GM12878 (cell line): ENCODE data around the gene SH2B2. TPM values are rescaled to one million over a fixed set of nuclear protein-coding genes. Genes with fewer than 3 reads are reported as not detected.
"Not testable (repeated sequence)": the region's sequence is repeated elsewhere in the genome, so short reads cannot be mapped to it uniquely, and the experiment has no call there.

ENCODE experiments used
- ATAC-seq: fragments of 200-7000 bp; cut with Tn5 transposase; 3 replicates; pipeline ENCODE4 v1.9.1; 2020; ENCODE audit warnings: mild to moderate bottlenecking, moderate library complexity
- BruUV-seq: library from RNA; stranded (reverse); fragments of 400-500 nt; replicated peaks from 2 replicates; lab custom pipeline; 2021; lab: Mats Ljungman, UMichigan
- CTCF ChIA-PET: fragments of 300-600 bp; sonication (Branson Sonifier 250); formaldehyde crosslinking; extraction: SDS; loops from one replicate; lab custom pipeline; 2021; ENCODE audit warnings: inconsistent platforms; lab: Yijun Ruan, JAX
- POLR2A ChIA-PET: fragments of 350-600 bp; formaldehyde crosslinking; extraction: SDS; loops from one replicate; lab custom pipeline; 2021; ENCODE audit warnings: inconsistent platforms; lab: Charles Lee
- RAD21 ChIA-PET: fragments of 300-600 bp; sonication (Branson Sonifier 250); formaldehyde crosslinking; loops from one replicate; lab custom pipeline; 2023; ENCODE audit warnings: antibody characterized with exemption; ENCODE audit not compliant: unreplicated experiment; lab: Charles Lee
- SMC1A ChIA-PET: fragments of 300-600 bp; sonication (Branson Sonifier 250); formaldehyde crosslinking; loops from one replicate; lab custom pipeline; 2023; ENCODE audit not compliant: unreplicated experiment, uncharacterized antibody; lab: Charles Lee
- DNase-seq: peaks from one replicate; pipeline ENCODE4 v3.0.0-alpha.2; 2011; ENCODE audit warnings: low read depth, low spot score
- FAIRE-seq: peaks from 3 replicates; lab custom pipeline; 2011; peaks lifted over from hg19 to GRCh38; lab: Jason Lieb, UNC
- H2AFZ ChIP-seq: 2 replicates; pipeline ENCODE4 v1.6.0; 2011; ENCODE audit warnings: low read depth, low read length, control low read depth; ENCODE audit not compliant: control insufficient read depth
- H3K27ac ChIP-seq: 2 replicates; pipeline ENCODE4 v1.5.1; 2011; ENCODE audit warnings: control low read depth; ENCODE audit not compliant: control insufficient read depth, insufficient read depth
- H3K27me3 ChIP-seq, 2 experiments: replicated peaks in 1 of 2; 2 replicates each; pipeline versions ENCODE4 v1.6.0 to v1.6.1; 2011; ENCODE audit warnings: low read length in 1 of 2; ENCODE audit not compliant: control insufficient read depth in 2 of 2, insufficient read depth in 2 of 2
- H3K36me3 ChIP-seq, 2 experiments: 2 replicates each; pipeline ENCODE4 v1.5.1; 2011; ENCODE audit warnings: low read length in 1 of 2; ENCODE audit not compliant: control insufficient read depth in 2 of 2, insufficient read depth in 2 of 2
- H3K4me1 ChIP-seq: 2 replicates; pipeline ENCODE4 v1.6.1; 2011; ENCODE audit warnings: mild to moderate bottlenecking, low read length, moderate library complexity, mixed read lengths; ENCODE audit not compliant: control insufficient read depth, insufficient read depth
- H3K4me2 ChIP-seq: 2 replicates; pipeline ENCODE4 v1.6.0; 2011; ENCODE audit warnings: control low read depth; ENCODE audit not compliant: control insufficient read depth, insufficient read depth
- H3K4me3 ChIP-seq: fragments of 200-600 bp; sonication (generic); 2 replicates; pipeline ENCODE4 v1.5.1; 2016
- H3K79me2 ChIP-seq: 2 replicates; pipeline ENCODE4 v1.6.0; 2011; ENCODE audit warnings: low read length; ENCODE audit not compliant: control insufficient read depth, insufficient read depth
- H3K9ac ChIP-seq: 2 replicates; pipeline ENCODE4 v1.8.0; 2011; ENCODE audit warnings: low read length, control low read depth, mixed read lengths; ENCODE audit not compliant: control insufficient read depth, insufficient read depth
- H3K9me3 ChIP-seq: replicated peaks from 3 replicates; pipeline ENCODE4 v1.5.1; 2011; ENCODE audit warnings: mild to moderate bottlenecking, low read length; ENCODE audit not compliant: control insufficient read depth, insufficient read depth
- H4K20me1 ChIP-seq: 2 replicates; pipeline ENCODE4 v1.6.0; 2011; ENCODE audit not compliant: control insufficient read depth, insufficient read depth
- in situ Hi-C: fragments of 300-500 bp; cut with MboI; formaldehyde crosslinking; loops from 9 replicates; pipeline ENCODE4 v1.14.3; 2018; ENCODE audit warnings: mixed read lengths
- intact Hi-C: fragments of 100-400 bp; cut with micrococcal nuclease; formaldehyde crosslinking; loops from one replicate; pipeline ENCODE4 v1.14.2; 2022; ENCODE audit not compliant: unreplicated experiment
- microRNA-seq: library from miRNA; unstranded; fragments of <30 nt; microRNA quantifications from one replicate; pipeline ENCODE4, GENCODE V29; 2018
- polyA plus RNA-seq, 11 experiments: library from polyadenylated mRNA; depleted of rRNA in 4 of 11; unstranded in 6 of 11; stranded (reverse) in 5 of 11; fragments of >200 nt; fragmentation: Nextera tagmentation in 4 of 11; fragmentation: Illumina TruSeq in 1 of 11; extraction: Ambion mirVana in 4 of 11; extraction: Trizol in 1 of 11; gene quantifications; 1 replicate in 1 of 11; 2 replicates in 10 of 11; pipeline versions ENCODE4 v1.2.1 to v1.2.3, GENCODE V29; 2011 to 2016; ENCODE audit warnings: inconsistent platforms in 2 of 11, missing spikeins in 2 of 11, low read depth in 1 of 11
- small RNA-seq: library from RNA; depleted of rRNA; stranded (forward); fragments of <200 nt; gene quantifications from one replicate; pipeline ENCODE3, GENCODE V24; 2014
- total RNA-seq, 4 experiments: library from RNA; depleted of rRNA in 3 of 4; stranded (reverse); fragments of >200 nt in 3 of 4; fragmentation: Illumina TruSeq in 1 of 4; extraction: Trizol in 1 of 4; gene quantifications; 2 replicates each; pipeline versions ENCODE4 v1.2.1 to v1.2.3, GENCODE V29; 2013 to 2021

Gene SH2B2
- total and polyA plus RNA-seq, 10 of the 15 experiments (the other 5 are each of a cell fraction or from before 2014, with no cell fraction given), result 0.13 to 55.1 (median 7.4) TPM; not detected in 1

GRCh38 chr7:102370038-102370437 lies 83.4 kb downstream of the SH2B2 start:
- FAIRE-seq, H3K4me2 ChIP-seq, POLR2A ChIA-PET, H3K36me3 ChIP-seq, BruUV-seq, H3K27me3 ChIP-seq, H3K9ac ChIP-seq, SMC1A ChIA-PET, DNase-seq, in situ Hi-C loops, H3K79me2 ChIP-seq, H3K9me3 ChIP-seq, H3K27ac ChIP-seq, RAD21 ChIA-PET, ATAC-seq, CTCF ChIA-PET, H3K4me1 ChIP-seq, H3K4me3 ChIP-seq, H4K20me1 ChIP-seq, intact Hi-C loops, H2AFZ ChIP-seq: not testable (repeated sequence)

Small RNA genes lying within 50 kb of the gene (microRNA-seq; reads per million reads assigned to microRNA genes)
- gene MIR4285, result not detected

Small RNA genes lying within 50 kb of the gene (small RNA-seq; reads per million reads assigned to genes)
- not detected for gene AC005088.1
- gene MIR4285, result not detected
- not detected for gene RF00019

Other genes with a start within 250 kb of the SH2B2 start
- gene SPDYE6, start 69.6 kb downstream of the SH2B2 start, total RNA-seq (2014; rRNA removed), result not detected in 2 replicates
- not detected in 2 replicates for gene SPDYE6, start 69.6 kb downstream of the SH2B2 start, total RNA-seq (2014; rRNA removed; fragmentation: Illumina TruSeq; extraction: Trizol)
- not detected in 2 replicates for gene SPDYE6, start 69.6 kb downstream of the SH2B2 start, total RNA-seq (2021)
- gene SPDYE6, start 69.6 kb downstream of the SH2B2 start, polyA plus RNA-seq (2011; rRNA removed), result not detected in 2 replicates
- gene SPDYE6, start 69.6 kb downstream of the SH2B2 start, polyA plus RNA-seq (2014; fragmentation: Illumina TruSeq; extraction: Trizol), result not detected in 2 replicates
- gene SPDYE6, start 69.6 kb downstream of the SH2B2 start, polyA plus RNA-seq (2014; fragmentation: Nextera tagmentation; extraction: Ambion mirVana), result under 1 TPM; 0.05 to 0.40 TPM
- not detected in 2 replicates for gene SPDYE6, start 69.6 kb downstream of the SH2B2 start, polyA plus RNA-seq (2014; rRNA removed)
- 1 to 10 TPM; 1.6 to 2.3 TPM for gene SPDYE6, start 69.6 kb downstream of the SH2B2 start, polyA plus RNA-seq (2016; fragmentation: Nextera tagmentation; extraction: Ambion mirVana)
- gene PRKRIP1, start 109.5 kb downstream of the SH2B2 start, total RNA-seq (2014; rRNA removed), result 26.4 and 27.8 TPM in 2 replicates
- 21.0 and 21.2 TPM in 2 replicates for gene PRKRIP1, start 109.5 kb downstream of the SH2B2 start, total RNA-seq (2014; rRNA removed; fragmentation: Illumina TruSeq; extraction: Trizol)
- 25.1 and 32.4 TPM in 2 replicates for gene PRKRIP1, start 109.5 kb downstream of the SH2B2 start, total RNA-seq (2021)
- gene PRKRIP1, start 109.5 kb downstream of the SH2B2 start, polyA plus RNA-seq (2011; rRNA removed), result 21.3 and 23.3 TPM in 2 replicates
- gene PRKRIP1, start 109.5 kb downstream of the SH2B2 start, polyA plus RNA-seq (2014; fragmentation: Illumina TruSeq; extraction: Trizol), result 12.7 and 17.7 TPM in 2 replicates
- 10 to 100 TPM; 17.0 to 18.3 TPM for gene PRKRIP1, start 109.5 kb downstream of the SH2B2 start, polyA plus RNA-seq (2014; fragmentation: Nextera tagmentation; extraction: Ambion mirVana)
- gene PRKRIP1, start 109.5 kb downstream of the SH2B2 start, polyA plus RNA-seq (2014; rRNA removed), result 38.3 and 43.9 TPM in 2 replicates
- 10 to 100 TPM; 31.6 to 38.4 TPM for gene PRKRIP1, start 109.5 kb downstream of the SH2B2 start, polyA plus RNA-seq (2016; fragmentation: Nextera tagmentation; extraction: Ambion mirVana)
- 47.4 and 57.8 TPM in 2 replicates for gene ORAI2, start 146.7 kb downstream of the SH2B2 start, total RNA-seq (2014; rRNA removed)
- gene ORAI2, start 146.7 kb downstream of the SH2B2 start, total RNA-seq (2014; rRNA removed; fragmentation: Illumina TruSeq; extraction: Trizol), result 18.8 and 19.7 TPM in 2 replicates
- gene ORAI2, start 146.7 kb downstream of the SH2B2 start, total RNA-seq (2021), result 76.0 and 76.2 TPM in 2 replicates
- gene ORAI2, start 146.7 kb downstream of the SH2B2 start, polyA plus RNA-seq (2011; rRNA removed), result 19.8 and 35.9 TPM in 2 replicates
- gene ORAI2, start 146.7 kb downstream of the SH2B2 start, polyA plus RNA-seq (2014; fragmentation: Illumina TruSeq; extraction: Trizol), result 6.7 and 18.0 TPM in 2 replicates
- 1 to 10 TPM; 5.8 to 8.0 TPM for gene ORAI2, start 146.7 kb downstream of the SH2B2 start, polyA plus RNA-seq (2014; fragmentation: Nextera tagmentation; extraction: Ambion mirVana)
- gene ORAI2, start 146.7 kb downstream of the SH2B2 start, polyA plus RNA-seq (2014; rRNA removed), result 72.6 and 75.6 TPM in 2 replicates
- gene ORAI2, start 146.7 kb downstream of the SH2B2 start, polyA plus RNA-seq (2016; fragmentation: Nextera tagmentation; extraction: Ambion mirVana), result 100 to 1,000 TPM in 1 of 2 experiments, 10 to 100 TPM in 1; 85.0 to 111 TPM
- gene ALKBH4, start 178.0 kb downstream of the SH2B2 start, total RNA-seq (2014; rRNA removed), result 14.6 and 16.9 TPM in 2 replicates
- gene ALKBH4, start 178.0 kb downstream of the SH2B2 start, total RNA-seq (2014; rRNA removed; fragmentation: Illumina TruSeq; extraction: Trizol), result 5.6 and 6.1 TPM in 2 replicates
- 11.9 and 14.8 TPM in 2 replicates for gene ALKBH4, start 178.0 kb downstream of the SH2B2 start, total RNA-seq (2021)
- 2.2 and 4.7 TPM in 2 replicates for gene ALKBH4, start 178.0 kb downstream of the SH2B2 start, polyA plus RNA-seq (2011; rRNA removed)
- gene ALKBH4, start 178.0 kb downstream of the SH2B2 start, polyA plus RNA-seq (2014; fragmentation: Illumina TruSeq; extraction: Trizol), result 3.1 and 4.4 TPM in 2 replicates
- gene ALKBH4, start 178.0 kb downstream of the SH2B2 start, polyA plus RNA-seq (2014; fragmentation: Nextera tagmentation; extraction: Ambion mirVana), result 1 to 10 TPM; 4.1 to 9.1 TPM
- gene ALKBH4, start 178.0 kb downstream of the SH2B2 start, polyA plus RNA-seq (2014; rRNA removed), result 14.8 and 16.4 TPM in 2 replicates
- 10 to 100 TPM; 13.6 to 15.7 TPM for gene ALKBH4, start 178.0 kb downstream of the SH2B2 start, polyA plus RNA-seq (2016; fragmentation: Nextera tagmentation; extraction: Ambion mirVana)
- gene LRWD1, start 178.1 kb downstream of the SH2B2 start, total RNA-seq (2014; rRNA removed), result 22.1 and 26.3 TPM in 2 replicates
- gene LRWD1, start 178.1 kb downstream of the SH2B2 start, total RNA-seq (2014; rRNA removed; fragmentation: Illumina TruSeq; extraction: Trizol), result 21.5 and 26.0 TPM in 2 replicates
- gene LRWD1, start 178.1 kb downstream of the SH2B2 start, total RNA-seq (2021), result 52.3 and 53.3 TPM in 2 replicates
- 10.3 and 22.4 TPM in 2 replicates for gene LRWD1, start 178.1 kb downstream of the SH2B2 start, polyA plus RNA-seq (2011; rRNA removed)
- gene LRWD1, start 178.1 kb downstream of the SH2B2 start, polyA plus RNA-seq (2014; fragmentation: Illumina TruSeq; extraction: Trizol), result 6.1 and 18.2 TPM in 2 replicates
- 1 to 10 TPM in 1 of 2 experiments, under 1 TPM in 1; 0.40 to 2.0 TPM for gene LRWD1, start 178.1 kb downstream of the SH2B2 start, polyA plus RNA-seq (2014; fragmentation: Nextera tagmentation; extraction: Ambion mirVana)
- gene LRWD1, start 178.1 kb downstream of the SH2B2 start, polyA plus RNA-seq (2014; rRNA removed), result 64.4 and 72.4 TPM in 2 replicates
- 10 to 100 TPM; 54.8 to 57.1 TPM for gene LRWD1, start 178.1 kb downstream of the SH2B2 start, polyA plus RNA-seq (2016; fragmentation: Nextera tagmentation; extraction: Ambion mirVana)
- 66.3 and 73.5 TPM in 2 replicates for gene POLR2J, start 192.1 kb downstream of the SH2B2 start, total RNA-seq (2014; rRNA removed)
- gene POLR2J, start 192.1 kb downstream of the SH2B2 start, total RNA-seq (2014; rRNA removed; fragmentation: Illumina TruSeq; extraction: Trizol), result 73.8 and 78.0 TPM in 2 replicates
- gene POLR2J, start 192.1 kb downstream of the SH2B2 start, total RNA-seq (2021), result 47.8 and 49.2 TPM in 2 replicates
- 39.8 and 76.8 TPM in 2 replicates for gene POLR2J, start 192.1 kb downstream of the SH2B2 start, polyA plus RNA-seq (2011; rRNA removed)
- 83.8 and 119 TPM in 2 replicates for gene POLR2J, start 192.1 kb downstream of the SH2B2 start, polyA plus RNA-seq (2014; fragmentation: Illumina TruSeq; extraction: Trizol)
- gene POLR2J, start 192.1 kb downstream of the SH2B2 start, polyA plus RNA-seq (2014; fragmentation: Nextera tagmentation; extraction: Ambion mirVana), result 10 to 100 TPM; 16.4 to 43.4 TPM
- 99.6 and 105 TPM in 2 replicates for gene POLR2J, start 192.1 kb downstream of the SH2B2 start, polyA plus RNA-seq (2014; rRNA removed)
- gene POLR2J, start 192.1 kb downstream of the SH2B2 start, polyA plus RNA-seq (2016; fragmentation: Nextera tagmentation; extraction: Ambion mirVana), result 100 to 1,000 TPM; 110 to 116 TPM
- 8.1 and 12.1 TPM in 2 replicates for gene RASA4B, start 230.9 kb downstream of the SH2B2 start, total RNA-seq (2014; rRNA removed)
- 5.4 and 5.8 TPM in 2 replicates for gene RASA4B, start 230.9 kb downstream of the SH2B2 start, total RNA-seq (2014; rRNA removed; fragmentation: Illumina TruSeq; extraction: Trizol)
- 12.7 and 14.8 TPM in 2 replicates for gene RASA4B, start 230.9 kb downstream of the SH2B2 start, total RNA-seq (2021)
- 2.7 and 5.2 TPM in 2 replicates for gene RASA4B, start 230.9 kb downstream of the SH2B2 start, polyA plus RNA-seq (2011; rRNA removed)
- 0.73 and 6.2 TPM in 2 replicates for gene RASA4B, start 230.9 kb downstream of the SH2B2 start, polyA plus RNA-seq (2014; fragmentation: Illumina TruSeq; extraction: Trizol)
- under 1 TPM; 0.10 to 0.31 TPM for gene RASA4B, start 230.9 kb downstream of the SH2B2 start, polyA plus RNA-seq (2014; fragmentation: Nextera tagmentation; extraction: Ambion mirVana)
- gene RASA4B, start 230.9 kb downstream of the SH2B2 start, polyA plus RNA-seq (2014; rRNA removed), result 16.4 and 18.8 TPM in 2 replicates
- 1 to 10 TPM; 6.5 TPM for gene RASA4B, start 230.9 kb downstream of the SH2B2 start, polyA plus RNA-seq (2016; fragmentation: Nextera tagmentation; extraction: Ambion mirVana)